GM12878 (cell line): ENCODE data around the gene OR10K2. TPM values are rescaled to one million over a fixed set of nuclear protein-coding genes. Genes with fewer than 3 reads are reported as not detected.

Experiments
- ATAC-seq: fragments of 200-7000 bp; cut with Tn5 transposase; 3 replicates; pipeline ENCODE4 v1.9.1; 2020; ENCODE audit warnings: mild to moderate bottlenecking, moderate library complexity
- BruUV-seq: library from RNA; stranded (reverse); fragments of 400-500 nt; replicated peaks from 2 replicates; lab custom pipeline; 2021; lab: Mats Ljungman, UMichigan
- CTCF ChIA-PET: fragments of 300-600 bp; sonication (Branson Sonifier 250); formaldehyde crosslinking; extraction: SDS; loops from one replicate; lab custom pipeline; 2021; ENCODE audit warnings: inconsistent platforms; lab: Yijun Ruan, JAX
- POLR2A ChIA-PET: fragments of 350-600 bp; formaldehyde crosslinking; extraction: SDS; loops from one replicate; lab custom pipeline; 2021; ENCODE audit warnings: inconsistent platforms; lab: Charles Lee
- RAD21 ChIA-PET: fragments of 300-600 bp; sonication (Branson Sonifier 250); formaldehyde crosslinking; loops from one replicate; lab custom pipeline; 2023; ENCODE audit warnings: antibody characterized with exemption; ENCODE audit not compliant: unreplicated experiment; lab: Charles Lee
- SMC1A ChIA-PET: fragments of 300-600 bp; sonication (Branson Sonifier 250); formaldehyde crosslinking; loops from one replicate; lab custom pipeline; 2023; ENCODE audit not compliant: unreplicated experiment, uncharacterized antibody; lab: Charles Lee
- DNase-seq: peaks from one replicate; pipeline ENCODE4 v3.0.0-alpha.2; 2011; ENCODE audit warnings: low read depth, low spot score
- FAIRE-seq: peaks from 3 replicates; lab custom pipeline; 2011; peaks lifted over from hg19 to GRCh38; lab: Jason Lieb, UNC
- H2AFZ ChIP-seq: 2 replicates; pipeline ENCODE4 v1.6.0; 2011; ENCODE audit warnings: low read depth, low read length, control low read depth; ENCODE audit not compliant: control insufficient read depth
- H3K27ac ChIP-seq: 2 replicates; pipeline ENCODE4 v1.5.1; 2011; ENCODE audit warnings: control low read depth; ENCODE audit not compliant: control insufficient read depth, insufficient read depth
- H3K27me3 ChIP-seq, 2 experiments: replicated peaks in 1 of 2; 2 replicates each; pipeline versions ENCODE4 v1.6.0 to v1.6.1; 2011; ENCODE audit warnings: low read length in 1 of 2; ENCODE audit not compliant: control insufficient read depth in 2 of 2, insufficient read depth in 2 of 2
- H3K36me3 ChIP-seq, 2 experiments: 2 replicates each; pipeline ENCODE4 v1.5.1; 2011; ENCODE audit warnings: low read length in 1 of 2; ENCODE audit not compliant: control insufficient read depth in 2 of 2, insufficient read depth in 2 of 2
- H3K4me1 ChIP-seq: 2 replicates; pipeline ENCODE4 v1.6.1; 2011; ENCODE audit warnings: mild to moderate bottlenecking, low read length, moderate library complexity, mixed read lengths; ENCODE audit not compliant: control insufficient read depth, insufficient read depth
- H3K4me2 ChIP-seq: 2 replicates; pipeline ENCODE4 v1.6.0; 2011; ENCODE audit warnings: control low read depth; ENCODE audit not compliant: control insufficient read depth, insufficient read depth
- H3K4me3 ChIP-seq: fragments of 200-600 bp; sonication (generic); 2 replicates; pipeline ENCODE4 v1.5.1; 2016
- H3K79me2 ChIP-seq: 2 replicates; pipeline ENCODE4 v1.6.0; 2011; ENCODE audit warnings: low read length; ENCODE audit not compliant: control insufficient read depth, insufficient read depth
- H3K9ac ChIP-seq: 2 replicates; pipeline ENCODE4 v1.8.0; 2011; ENCODE audit warnings: low read length, control low read depth, mixed read lengths; ENCODE audit not compliant: control insufficient read depth, insufficient read depth
- H3K9me3 ChIP-seq: replicated peaks from 3 replicates; pipeline ENCODE4 v1.5.1; 2011; ENCODE audit warnings: mild to moderate bottlenecking, low read length; ENCODE audit not compliant: control insufficient read depth, insufficient read depth
- H4K20me1 ChIP-seq: 2 replicates; pipeline ENCODE4 v1.6.0; 2011; ENCODE audit not compliant: control insufficient read depth, insufficient read depth
- BCLAF1 ChIP-seq: fragments of 450-650 bp; IDR thresholded peaks from 2 replicates; pipeline ENCODE4 v1.6.1; 2017; ENCODE audit warnings: antibody characterized with exemption, mild to moderate bottlenecking, moderate library complexity
- BRCA1 ChIP-seq: IDR thresholded peaks from 2 replicates; pipeline ENCODE4 v1.6.1; 2011; ENCODE audit warnings: low read depth, low read length, improper control_type of control experiment
- CUX1 ChIP-seq: IDR thresholded peaks from 2 replicates; pipeline ENCODE4 v1.6.1; 2012; ENCODE audit warnings: improper control_type of control experiment, low read depth, low read length; ENCODE audit not compliant: insufficient replicate concordance
- KLF5 ChIP-seq: fragments of 450-650 bp; IDR thresholded peaks from 2 replicates; pipeline ENCODE4 v1.6.1; 2014; ENCODE audit warnings: mild to moderate bottlenecking; ENCODE audit not compliant: partially characterized antibody
- NKRF ChIP-seq: fragments of 450-650 bp; conservative IDR thresholded peaks from 2 replicates; pipeline ENCODE4 v1.6.1; 2017; ENCODE audit warnings: mild to moderate bottlenecking, moderate library complexity
- NR2F1 ChIP-seq: fragments of 450-650 bp; conservative IDR thresholded peaks from 2 replicates; pipeline ENCODE4 v1.6.1; 2017; ENCODE audit warnings: mild to moderate bottlenecking
- PRDM15 ChIP-seq: fragments of 450-650 bp; formaldehyde crosslinking; IDR thresholded peaks from 2 replicates; pipeline ENCODE4 v1.4.0; 2020; ENCODE audit warnings: mild to moderate bottlenecking, moderate library complexity
- RB1 ChIP-seq: fragments of 450-650 bp; formaldehyde crosslinking; IDR thresholded peaks from 2 replicates; pipeline ENCODE4 v1.6.1; 2017; ENCODE audit warnings: mild to moderate bottlenecking, borderline replicate concordance
- WRNIP1 ChIP-seq: IDR thresholded peaks from 2 replicates; pipeline ENCODE4 v1.6.1; 2011; ENCODE audit warnings: low read depth, low read length, improper control_type of control experiment, borderline replicate concordance
- in situ Hi-C: fragments of 300-500 bp; cut with MboI; formaldehyde crosslinking; loops from 9 replicates; pipeline ENCODE4 v1.14.3; 2018; ENCODE audit warnings: mixed read lengths
- intact Hi-C: fragments of 100-400 bp; cut with micrococcal nuclease; formaldehyde crosslinking; loops from one replicate; pipeline ENCODE4 v1.14.2; 2022; ENCODE audit not compliant: unreplicated experiment
- polyA plus RNA-seq, 11 experiments: library from polyadenylated mRNA; depleted of rRNA in 4 of 11; unstranded in 6 of 11; stranded (reverse) in 5 of 11; fragments of >200 nt; fragmentation: Nextera tagmentation in 4 of 11; fragmentation: Illumina TruSeq in 1 of 11; extraction: Ambion mirVana in 4 of 11; extraction: Trizol in 1 of 11; gene quantifications; 1 replicate in 1 of 11; 2 replicates in 10 of 11; pipeline versions ENCODE4 v1.2.1 to v1.2.3, GENCODE V29; 2011 to 2016; ENCODE audit warnings: inconsistent platforms in 2 of 11, missing spikeins in 2 of 11, low read depth in 1 of 11
- total RNA-seq, 4 experiments: library from RNA; depleted of rRNA in 3 of 4; stranded (reverse); fragments of >200 nt in 3 of 4; fragmentation: Illumina TruSeq in 1 of 4; extraction: Trizol in 1 of 4; gene quantifications; 2 replicates each; pipeline versions ENCODE4 v1.2.1 to v1.2.3, GENCODE V29; 2013 to 2021

The OR10K2 gene
- total and polyA plus RNA-seq, 10 of the 15 experiments (the other 5 are each of a cell fraction or from before 2014, with no cell fraction given), result not detected

- TF ChIP-seq NKRF, result no peak
- TF ChIP-seq RB1, result no peak
- no peak for TF ChIP-seq WRNIP1
These were observed 32.6 kb downstream of the OR10K2 start (continued) for GRCh38 chr1:158393476-158393875.

GRCh38 chr1:158391099-158391498, 34.9 kb downstream of the OR10K2 start:
- ChIA-PET POLR2A (no interaction called here), SMC1A (interaction anchor here (1.0 kb wide), 1 partner anchor 18 kb away, joined by 3 read pairs; no protein-coding TSS in a partner anchor), RAD21 (no interaction called here), CTCF (no interaction called here)
- FAIRE-seq (no peak), ATAC-seq (no peak), DNase-seq (no peak)
- H3K4me2 ChIP-seq, result no peak overlapping the region
- H3K4me1 ChIP-seq, result no peaks in the 10 kb centered on the region
- no peak overlapping the region for H2AFZ ChIP-seq
- no peaks in the 10 kb centered on the region for H3K36me3 ChIP-seq
- H3K9me3 ChIP-seq, result no peaks in the 10 kb centered on the region
- H3K9ac ChIP-seq, result no peak overlapping the region
- intact Hi-C loops (no loop called here), in situ Hi-C loops (no loop called here)
- no peaks in the 10 kb centered on the region for H3K79me2 ChIP-seq
- H4K20me1 ChIP-seq, result no peaks in the 10 kb centered on the region
- no peak overlapping the region for H3K4me3 ChIP-seq
- no TSS peak for BruUV-seq
- H3K27me3 ChIP-seq, result no peaks in the 10 kb centered on the region
- no peak overlapping the region for H3K27ac ChIP-seq
- TF ChIP-seq NR2F1 (no peak), PRDM15 (CRISPR knock-in tag) (no peak), BRCA1 (no peak), CUX1 (no peak), BCLAF1 (no peak), KLF5 (no peak)
